ENCODE results near the gene SLC25A29. TPM values are rescaled to one million over a fixed set of nuclear protein-coding genes. Genes with fewer than 3 reads are reported as not detected.

SLC25A29 gene
- total and polyA plus RNA-seq, 2 of the 13 experiments (the other 11 are each of a cell fraction or from before 2014, with no cell fraction given): 12.2 to 17.2 TPM

DNA sequence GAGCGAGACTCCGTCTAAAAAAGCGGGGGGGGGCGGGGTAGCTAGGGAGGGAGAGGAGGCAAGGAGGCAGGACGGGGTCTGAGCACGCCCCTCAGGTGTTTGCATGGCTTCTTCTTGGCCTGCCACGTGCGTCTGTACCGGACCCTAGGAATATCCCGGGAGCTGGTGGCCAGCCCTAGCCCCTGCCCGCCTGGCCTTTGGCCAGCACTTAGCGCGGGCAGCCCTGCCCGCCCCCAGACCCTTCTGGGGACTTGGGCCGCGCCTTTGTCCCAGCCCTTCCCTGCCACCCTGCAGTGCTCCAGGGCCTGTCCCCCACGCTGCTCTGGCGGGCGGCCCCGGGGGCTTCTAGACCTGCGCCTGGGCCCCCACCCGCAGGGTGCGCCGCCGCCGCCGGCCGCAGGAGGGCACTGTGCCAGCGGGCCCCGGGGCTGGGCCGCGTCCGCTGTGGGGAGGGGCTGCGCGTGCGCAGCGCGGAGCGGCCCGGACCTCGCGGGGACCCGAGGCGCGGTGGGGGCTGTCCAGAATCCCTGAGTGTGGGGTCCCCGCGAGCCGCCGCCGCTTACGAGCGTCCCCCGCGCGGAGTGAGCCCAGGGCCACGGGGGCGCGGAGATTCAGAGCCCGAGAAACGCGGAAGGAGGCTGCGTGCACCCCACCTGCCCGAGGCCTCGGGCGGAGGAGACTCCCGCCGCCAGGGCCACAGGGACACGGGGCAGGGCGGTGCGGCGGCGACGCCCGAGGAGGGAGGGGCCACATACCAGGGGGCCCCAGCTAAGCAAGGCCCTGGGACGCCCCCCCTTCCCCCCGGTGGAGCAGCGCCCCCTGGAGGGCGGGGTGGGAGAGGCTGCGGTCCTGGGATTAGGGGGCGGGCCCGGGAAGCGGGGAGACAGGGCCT is 21.0 kb downstream of the SLC25A29 start (continued):
- TF ChIP-seq, protein P1, sequence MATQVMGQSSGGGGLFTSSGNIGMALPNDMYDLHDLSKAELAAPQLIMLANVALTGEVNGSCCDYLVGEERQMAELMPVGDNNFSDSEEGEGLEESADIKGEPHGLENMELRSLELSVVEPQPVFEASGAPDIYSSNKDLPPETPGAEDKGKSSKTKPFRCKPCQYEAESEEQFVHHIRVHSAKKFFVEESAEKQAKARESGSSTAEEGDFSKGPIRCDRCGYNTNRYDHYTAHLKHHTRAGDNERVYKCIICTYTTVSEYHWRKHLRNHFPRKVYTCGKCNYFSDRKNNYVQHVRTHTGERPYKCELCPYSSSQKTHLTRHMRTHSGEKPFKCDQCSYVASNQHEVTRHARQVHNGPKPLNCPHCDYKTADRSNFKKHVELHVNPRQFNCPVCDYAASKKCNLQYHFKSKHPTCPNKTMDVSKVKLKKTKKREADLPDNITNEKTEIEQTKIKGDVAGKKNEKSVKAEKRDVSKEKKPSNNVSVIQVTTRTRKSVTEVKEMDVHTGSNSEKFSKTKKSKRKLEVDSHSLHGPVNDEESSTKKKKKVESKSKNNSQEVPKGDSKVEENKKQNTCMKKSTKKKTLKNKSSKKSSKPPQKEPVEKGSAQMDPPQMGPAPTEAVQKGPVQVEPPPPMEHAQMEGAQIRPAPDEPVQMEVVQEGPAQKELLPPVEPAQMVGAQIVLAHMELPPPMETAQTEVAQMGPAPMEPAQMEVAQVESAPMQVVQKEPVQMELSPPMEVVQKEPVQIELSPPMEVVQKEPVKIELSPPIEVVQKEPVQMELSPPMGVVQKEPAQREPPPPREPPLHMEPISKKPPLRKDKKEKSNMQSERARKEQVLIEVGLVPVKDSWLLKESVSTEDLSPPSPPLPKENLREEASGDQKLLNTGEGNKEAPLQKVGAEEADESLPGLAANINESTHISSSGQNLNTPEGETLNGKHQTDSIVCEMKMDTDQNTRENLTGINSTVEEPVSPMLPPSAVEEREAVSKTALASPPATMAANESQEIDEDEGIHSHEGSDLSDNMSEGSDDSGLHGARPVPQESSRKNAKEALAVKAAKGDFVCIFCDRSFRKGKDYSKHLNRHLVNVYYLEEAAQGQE (IDR thresholded peaks at IDR 0.05; ENCODE audit: borderline replicate concordance in 1 of 2, low read depth in 1 of 2, low read length in 2 of 2): no peak
- TF ChIP-seq, protein P2, sequence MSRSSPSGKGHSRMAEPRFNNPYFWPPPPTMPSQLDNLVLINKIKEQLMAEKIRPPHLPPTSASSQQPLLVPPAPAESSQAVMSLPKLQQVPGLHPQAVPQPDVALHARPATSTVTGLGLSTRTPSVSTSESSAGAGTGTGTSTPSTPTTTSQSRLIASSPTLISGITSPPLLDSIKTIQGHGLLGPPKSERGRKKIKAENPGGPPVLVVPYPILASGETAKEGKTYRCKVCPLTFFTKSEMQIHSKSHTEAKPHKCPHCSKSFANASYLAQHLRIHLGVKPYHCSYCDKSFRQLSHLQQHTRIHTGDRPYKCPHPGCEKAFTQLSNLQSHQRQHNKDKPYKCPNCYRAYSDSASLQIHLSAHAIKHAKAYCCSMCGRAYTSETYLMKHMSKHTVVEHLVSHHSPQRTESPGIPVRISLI (CRISPR knock-in tag; IDR thresholded peaks at IDR 0.05; ENCODE audit: borderline replicate concordance): no peak
- TF ChIP-seq CBX5 (CRISPR knock-in tag; IDR thresholded peaks at IDR 0.05; ENCODE audit: borderline replicate concordance) (no peak), AHR (CRISPR knock-in tag; IDR thresholded peaks at IDR 0.05) (no peak; the same call in 1 of the 2 replicates), NONO (IDR thresholded peaks at IDR 0.05) (no peak), NONO (CRISPR knock-in tag; conservative IDR thresholded peaks at IDR 0.05) (peak; percentile 84), NR3C1 (CRISPR knock-in tag; IDR thresholded peaks at IDR 0.05) (no peak), ZNF782 (CRISPR knock-in tag; IDR thresholded peaks at IDR 0.05; ENCODE audit: borderline replicate concordance) (peak; percentile 83; the same call in 1 of the 2 replicates), ZFP82 (CRISPR knock-in tag; IDR thresholded peaks at IDR 0.05; ENCODE audit: borderline replicate concordance) (no peak), NFKB2 (CRISPR knock-in tag; IDR thresholded peaks at IDR 0.05; ENCODE audit: borderline replicate concordance) (peak; percentile 79; the same call in 1 of the 2 replicates), TCF7 (IDR thresholded peaks at IDR 0.05; ENCODE audit: low read depth) (no peak), ASH2L (IDR thresholded peaks at IDR 0.05; ENCODE audit: insufficient read length, low read depth, low read length) (peak; percentile 57), ZNF720 (CRISPR knock-in tag; IDR thresholded peaks at IDR 0.05) (no peak), PCBP2 (optimal IDR thresholded peaks at IDR 0.05; ENCODE audit: low read depth, low read length, poor library complexity, severe bottlenecking) (no peak)
- TF ChIP-seq, protein P3, sequence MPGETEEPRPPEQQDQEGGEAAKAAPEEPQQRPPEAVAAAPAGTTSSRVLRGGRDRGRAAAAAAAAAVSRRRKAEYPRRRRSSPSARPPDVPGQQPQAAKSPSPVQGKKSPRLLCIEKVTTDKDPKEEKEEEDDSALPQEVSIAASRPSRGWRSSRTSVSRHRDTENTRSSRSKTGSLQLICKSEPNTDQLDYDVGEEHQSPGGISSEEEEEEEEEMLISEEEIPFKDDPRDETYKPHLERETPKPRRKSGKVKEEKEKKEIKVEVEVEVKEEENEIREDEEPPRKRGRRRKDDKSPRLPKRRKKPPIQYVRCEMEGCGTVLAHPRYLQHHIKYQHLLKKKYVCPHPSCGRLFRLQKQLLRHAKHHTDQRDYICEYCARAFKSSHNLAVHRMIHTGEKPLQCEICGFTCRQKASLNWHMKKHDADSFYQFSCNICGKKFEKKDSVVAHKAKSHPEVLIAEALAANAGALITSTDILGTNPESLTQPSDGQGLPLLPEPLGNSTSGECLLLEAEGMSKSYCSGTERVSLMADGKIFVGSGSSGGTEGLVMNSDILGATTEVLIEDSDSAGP (CRISPR knock-in tag; IDR thresholded peaks at IDR 0.05; ENCODE audit: borderline replicate concordance): peak; percentile 74
- TF ChIP-seq, protein P4, sequence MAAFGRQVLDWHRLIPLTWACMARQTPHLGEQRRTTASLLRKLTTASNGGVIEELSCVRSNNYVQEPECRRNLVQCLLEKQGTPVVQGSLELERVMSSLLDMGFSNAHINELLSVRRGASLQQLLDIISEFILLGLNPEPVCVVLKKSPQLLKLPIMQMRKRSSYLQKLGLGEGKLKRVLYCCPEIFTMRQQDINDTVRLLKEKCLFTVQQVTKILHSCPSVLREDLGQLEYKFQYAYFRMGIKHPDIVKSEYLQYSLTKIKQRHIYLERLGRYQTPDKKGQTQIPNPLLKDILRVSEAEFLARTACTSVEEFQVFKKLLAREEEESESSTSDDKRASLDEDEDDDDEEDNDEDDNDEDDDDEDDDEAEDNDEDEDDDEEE (CRISPR knock-in tag; IDR thresholded peaks at IDR 0.05): no peak
- TF ChIP-seq, protein P5, sequence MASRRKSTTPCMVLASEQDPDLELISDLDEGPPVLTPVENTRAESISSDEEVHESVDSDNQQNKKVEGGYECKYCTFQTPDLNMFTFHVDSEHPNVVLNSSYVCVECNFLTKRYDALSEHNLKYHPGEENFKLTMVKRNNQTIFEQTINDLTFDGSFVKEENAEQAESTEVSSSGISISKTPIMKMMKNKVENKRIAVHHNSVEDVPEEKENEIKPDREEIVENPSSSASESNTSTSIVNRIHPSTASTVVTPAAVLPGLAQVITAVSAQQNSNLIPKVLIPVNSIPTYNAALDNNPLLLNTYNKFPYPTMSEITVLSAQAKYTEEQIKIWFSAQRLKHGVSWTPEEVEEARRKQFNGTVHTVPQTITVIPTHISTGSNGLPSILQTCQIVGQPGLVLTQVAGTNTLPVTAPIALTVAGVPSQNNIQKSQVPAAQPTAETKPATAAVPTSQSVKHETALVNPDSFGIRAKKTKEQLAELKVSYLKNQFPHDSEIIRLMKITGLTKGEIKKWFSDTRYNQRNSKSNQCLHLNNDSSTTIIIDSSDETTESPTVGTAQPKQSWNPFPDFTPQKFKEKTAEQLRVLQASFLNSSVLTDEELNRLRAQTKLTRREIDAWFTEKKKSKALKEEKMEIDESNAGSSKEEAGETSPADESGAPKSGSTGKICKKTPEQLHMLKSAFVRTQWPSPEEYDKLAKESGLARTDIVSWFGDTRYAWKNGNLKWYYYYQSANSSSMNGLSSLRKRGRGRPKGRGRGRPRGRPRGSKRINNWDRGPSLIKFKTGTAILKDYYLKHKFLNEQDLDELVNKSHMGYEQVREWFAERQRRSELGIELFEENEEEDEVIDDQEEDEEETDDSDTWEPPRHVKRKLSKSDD (CRISPR knock-in tag; IDR thresholded peaks at IDR 0.05; ENCODE audit: low read depth): 0 out of 2 replicates have a peak, but pooled peaks have one; percentile 9
